Globus pallidus (tissue), 1 donor: ENCODE data around the gene SCRN1.

ENCODE experiments used
- DNase-seq: peaks from one replicate; pipeline ENCODE4 v3.0.0-alpha.2; 2015; ENCODE audit warnings: low spot score

SCRN1 gene

GRCh38 chr7:30003098-30003497 is 13.5 kb upstream of the SCRN1 start:
- no peak for DNase-seq

- DNase-seq, result no peak
These were observed 12.4 kb upstream of the SCRN1 start for GRCh38 chr7:30001998-30002397.

- DNase-seq, result no peak
These were observed 8.9 kb upstream of the SCRN1 start for GRCh38 chr7:29998489-29998888.

GRCh38 chr7:29996321-29996720 is 6.7 kb upstream of the SCRN1 start:
- DNase-seq, result no peak

GRCh38 chr7:29995652-29996051 is 6.1 kb upstream of the SCRN1 start:
- no peak for DNase-seq

GRCh38 chr7:29993140-29993539 is 3.5 kb upstream of the SCRN1 start:
- no peak for DNase-seq

GRCh38 chr7:29991937-29992336 is 2.3 kb upstream of the SCRN1 start:
- DNase-seq, result no peak

GRCh38 chr7:29990931-29991330 is 1.3 kb upstream of the SCRN1 start:
- DNase-seq, result no peak

GRCh38 chr7:29988424-29989256 is 961 bp downstream of the SCRN1 start:
- peak; percentile 64 for DNase-seq

GRCh38 chr7:29987811-29988317 is 1.7 kb downstream of the SCRN1 start:
- no peak for DNase-seq

- DNase-seq, result no peak
These were observed 2.5 kb downstream of the SCRN1 start for GRCh38 chr7:29987083-29987482.

GRCh38 chr7:29980151-29980550 is 9.4 kb downstream of the SCRN1 start:
- no peak for DNase-seq

GRCh38 chr7:29977886-29978651 is 11.5 kb downstream of the SCRN1 start:
- no peak for DNase-seq

- DNase-seq, result peak; percentile 57
These were observed 12.8 kb downstream of the SCRN1 start for GRCh38 chr7:29976673-29977415.

- DNase-seq, result no peak
These were observed 13.3 kb downstream of the SCRN1 start for GRCh38 chr7:29976266-29976665.

- no peak for DNase-seq
These were observed 14.0 kb downstream of the SCRN1 start for GRCh38 chr7:29975561-29975960.

GRCh38 chr7:29974286-29974685 is 15.3 kb downstream of the SCRN1 start:
- no peak for DNase-seq

GRCh38 chr7:29972315-29972669 is 17.3 kb downstream of the SCRN1 start:
- no peak for DNase-seq

GRCh38 chr7:29971566-29972314 is 17.9 kb downstream of the SCRN1 start:
- DNase-seq, result no peak

- DNase-seq, result no peak
These were observed 19.4 kb downstream of the SCRN1 start for GRCh38 chr7:29970158-29970557.

- no peak for DNase-seq
These were observed 19.9 kb downstream of the SCRN1 start for GRCh38 chr7:29969738-29970137.
